Dermis microvascular lymphatic vessel endothelial cell (primary cell): ENCODE results near the gene CDH10. TPM values are rescaled to one million over a fixed set of nuclear protein-coding genes. Genes with fewer than 3 reads are reported as not detected.
A peak's percentile ranks its signal among the peaks of the same experiment; 100 is the strongest.

Source experiments
- DNase-seq, 2 donors: peaks; one replicate each; pipeline versions ENCODE4 v3.0.0 to v3.0.0-alpha.2; 2010; ENCODE audit warnings: low read depth in 2 of 2
- total RNA-seq: library from RNA; depleted of rRNA; stranded (reverse); fragments of >200 nt; gene quantifications from 2 replicates; pipeline ENCODE4 v1.2.1, GENCODE V29; 2014

Gene CDH10
- total RNA-seq, 1 donor from 2014 or later: not detected

- DNase-seq: no peak
These were observed 42.6 kb downstream of the CDH10 start for GRCh38 chr5:24602188-24602587.

GRCh38 chr5:24598956-24599355, 45.8 kb downstream of the CDH10 start:
- no peak for DNase-seq

GRCh38 chr5:24595329-24595728, 49.4 kb downstream of the CDH10 start:
- DNase-seq: no peak

GRCh38 chr5:24591426-24591825, 53.4 kb downstream of the CDH10 start:
- DNase-seq: no peak

GRCh38 chr5:24589566-24589965, 55.2 kb downstream of the CDH10 start:
- DNase-seq: no peak

GRCh38 chr5:24585751-24586150, 59.0 kb downstream of the CDH10 start:
- no peak for DNase-seq

- no peak for DNase-seq
These were observed 73.5 kb downstream of the CDH10 start for GRCh38 chr5:24571302-24571701.

- DNase-seq: no peak
These were observed 77.8 kb downstream of the CDH10 start for GRCh38 chr5:24566933-24567332.

- no peak for DNase-seq
These were observed 89.5 kb downstream of the CDH10 start for GRCh38 chr5:24555229-24555628.

- DNase-seq: no peak
These were observed 97.6 kb downstream of the CDH10 start for GRCh38 chr5:24547132-24547531.

GRCh38 chr5:24539613-24540012, 105.2 kb downstream of the CDH10 start:
- peak in 1 of 2 donors; percentile 4 for DNase-seq

GRCh38 chr5:24538346-24538745, 106.4 kb downstream of the CDH10 start:
- no peak for DNase-seq

GRCh38 chr5:24535646-24536045, 109.1 kb downstream of the CDH10 start:
- no peak for DNase-seq

GRCh38 chr5:24530906-24531305, 113.9 kb downstream of the CDH10 start:
- no peak for DNase-seq

- DNase-seq: no peak
These were observed 119.4 kb downstream of the CDH10 start for GRCh38 chr5:24525414-24525813.

- DNase-seq: no peak
These were observed 132.4 kb downstream of the CDH10 start for GRCh38 chr5:24512423-24512822.

- DNase-seq: no peak
These were observed 134.2 kb downstream of the CDH10 start for GRCh38 chr5:24510523-24510988.

GRCh38 chr5:24509943-24510342, 134.8 kb downstream of the CDH10 start:
- no peak for DNase-seq

- DNase-seq: no peak
These were observed 139.5 kb downstream of the CDH10 start for GRCh38 chr5:24505258-24505657.

- no peak for DNase-seq
These were observed 147.1 kb downstream of the CDH10 start for GRCh38 chr5:24497591-24498157.

GRCh38 chr5:24497145-24497544, 147.6 kb downstream of the CDH10 start:
- no peak for DNase-seq

- DNase-seq: no peak
These were observed 148.5 kb downstream of the CDH10 start for GRCh38 chr5:24496268-24496667.

- DNase-seq: no peak
These were observed 152.5 kb downstream of the CDH10 start for GRCh38 chr5:24492229-24492628.

GRCh38 chr5:24491490-24491889, 153.3 kb downstream of the CDH10 start:
- DNase-seq: no peak
